Fibroblast of lung (primary cell): ENCODE data around the gene KYAT1.

Experiments
- EZH2 ChIP-seq: IDR thresholded peaks from 2 replicates; pipeline ENCODE4 v1.5.1; 2012; ENCODE audit warnings: low read length, control low read depth, mild to moderate bottlenecking; ENCODE audit errors: missing control alignments
- TF ChIP-seq, protein P1 (sequence below), 2 donors: IDR thresholded peaks in 1 of 2; conservative IDR thresholded peaks in 1 of 2; 1 replicate in 1 of 2; 2 replicates in 1 of 2; pipeline ENCODE4 v1.5.1; 2011 to 2012; ENCODE audit warnings: low read length in 2 of 2, control low read depth in 1 of 2, inconsistent platforms in 1 of 2, low read depth in 1 of 2, mild to moderate bottlenecking in 1 of 2

GRCh38 chr9:128901379-128901778 is 19.6 kb upstream of the KYAT1 start:
- TF ChIP-seq, protein P1, sequence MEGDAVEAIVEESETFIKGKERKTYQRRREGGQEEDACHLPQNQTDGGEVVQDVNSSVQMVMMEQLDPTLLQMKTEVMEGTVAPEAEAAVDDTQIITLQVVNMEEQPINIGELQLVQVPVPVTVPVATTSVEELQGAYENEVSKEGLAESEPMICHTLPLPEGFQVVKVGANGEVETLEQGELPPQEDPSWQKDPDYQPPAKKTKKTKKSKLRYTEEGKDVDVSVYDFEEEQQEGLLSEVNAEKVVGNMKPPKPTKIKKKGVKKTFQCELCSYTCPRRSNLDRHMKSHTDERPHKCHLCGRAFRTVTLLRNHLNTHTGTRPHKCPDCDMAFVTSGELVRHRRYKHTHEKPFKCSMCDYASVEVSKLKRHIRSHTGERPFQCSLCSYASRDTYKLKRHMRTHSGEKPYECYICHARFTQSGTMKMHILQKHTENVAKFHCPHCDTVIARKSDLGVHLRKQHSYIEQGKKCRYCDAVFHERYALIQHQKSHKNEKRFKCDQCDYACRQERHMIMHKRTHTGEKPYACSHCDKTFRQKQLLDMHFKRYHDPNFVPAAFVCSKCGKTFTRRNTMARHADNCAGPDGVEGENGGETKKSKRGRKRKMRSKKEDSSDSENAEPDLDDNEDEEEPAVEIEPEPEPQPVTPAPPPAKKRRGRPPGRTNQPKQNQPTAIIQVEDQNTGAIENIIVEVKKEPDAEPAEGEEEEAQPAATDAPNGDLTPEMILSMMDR (conservative IDR thresholded peaks at IDR 0.05 in 1 of 2, IDR thresholded peaks at IDR 0.05 in 1 of 2; ENCODE audit: low read depth in 1 of 2, low read length in 2 of 2), result no peak
- no peak for TF ChIP-seq EZH2
